ENCODE measurements around the gene MYL6. TPM values are rescaled to one million over a fixed set of nuclear protein-coding genes. Genes with fewer than 3 reads are reported as not detected.

The MYL6 gene
- total and polyA plus RNA-seq, 9 of the 15 experiments (the other 6 are each of a cell fraction or from before 2014, with no cell fraction given): 557 to 1,664 (median 958) TPM

DNA sequence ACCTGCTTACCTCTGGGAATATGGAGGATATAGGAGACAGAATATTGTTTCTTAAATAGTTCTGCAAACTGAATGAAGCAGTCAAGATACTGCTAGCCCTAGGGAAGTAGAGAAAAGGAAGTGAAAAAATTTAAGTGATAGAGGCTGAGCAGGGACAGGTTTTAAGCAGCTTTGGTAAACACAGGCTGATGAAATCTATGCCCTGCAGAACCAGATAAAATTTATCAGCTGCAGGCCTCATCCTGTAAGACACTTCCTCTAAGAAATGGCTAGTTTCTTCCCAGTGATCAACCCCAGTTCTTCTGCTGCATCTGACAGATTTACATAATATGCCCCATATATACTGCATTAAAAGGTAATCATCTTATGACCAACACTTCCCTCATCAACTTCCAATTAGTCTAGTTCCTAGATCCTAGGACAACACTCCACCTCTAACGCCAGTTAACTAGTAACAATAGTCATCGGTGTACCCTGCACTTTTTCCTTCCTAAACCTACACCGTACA lies 31.4 kb upstream of the MYL6 start (continued):
- TF ChIP-seq, protein P1, sequence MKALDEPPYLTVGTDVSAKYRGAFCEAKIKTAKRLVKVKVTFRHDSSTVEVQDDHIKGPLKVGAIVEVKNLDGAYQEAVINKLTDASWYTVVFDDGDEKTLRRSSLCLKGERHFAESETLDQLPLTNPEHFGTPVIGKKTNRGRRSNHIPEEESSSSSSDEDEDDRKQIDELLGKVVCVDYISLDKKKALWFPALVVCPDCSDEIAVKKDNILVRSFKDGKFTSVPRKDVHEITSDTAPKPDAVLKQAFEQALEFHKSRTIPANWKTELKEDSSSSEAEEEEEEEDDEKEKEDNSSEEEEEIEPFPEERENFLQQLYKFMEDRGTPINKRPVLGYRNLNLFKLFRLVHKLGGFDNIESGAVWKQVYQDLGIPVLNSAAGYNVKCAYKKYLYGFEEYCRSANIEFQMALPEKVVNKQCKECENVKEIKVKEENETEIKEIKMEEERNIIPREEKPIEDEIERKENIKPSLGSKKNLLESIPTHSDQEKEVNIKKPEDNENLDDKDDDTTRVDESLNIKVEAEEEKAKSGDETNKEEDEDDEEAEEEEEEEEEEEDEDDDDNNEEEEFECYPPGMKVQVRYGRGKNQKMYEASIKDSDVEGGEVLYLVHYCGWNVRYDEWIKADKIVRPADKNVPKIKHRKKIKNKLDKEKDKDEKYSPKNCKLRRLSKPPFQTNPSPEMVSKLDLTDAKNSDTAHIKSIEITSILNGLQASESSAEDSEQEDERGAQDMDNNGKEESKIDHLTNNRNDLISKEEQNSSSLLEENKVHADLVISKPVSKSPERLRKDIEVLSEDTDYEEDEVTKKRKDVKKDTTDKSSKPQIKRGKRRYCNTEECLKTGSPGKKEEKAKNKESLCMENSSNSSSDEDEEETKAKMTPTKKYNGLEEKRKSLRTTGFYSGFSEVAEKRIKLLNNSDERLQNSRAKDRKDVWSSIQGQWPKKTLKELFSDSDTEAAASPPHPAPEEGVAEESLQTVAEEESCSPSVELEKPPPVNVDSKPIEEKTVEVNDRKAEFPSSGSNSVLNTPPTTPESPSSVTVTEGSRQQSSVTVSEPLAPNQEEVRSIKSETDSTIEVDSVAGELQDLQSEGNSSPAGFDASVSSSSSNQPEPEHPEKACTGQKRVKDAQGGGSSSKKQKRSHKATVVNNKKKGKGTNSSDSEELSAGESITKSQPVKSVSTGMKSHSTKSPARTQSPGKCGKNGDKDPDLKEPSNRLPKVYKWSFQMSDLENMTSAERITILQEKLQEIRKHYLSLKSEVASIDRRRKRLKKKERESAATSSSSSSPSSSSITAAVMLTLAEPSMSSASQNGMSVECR (CRISPR knock-in tag; IDR thresholded peaks at IDR 0.05): 0 out of 2 replicates have a peak, but pooled peaks have one; percentile 47
- TF ChIP-seq LARP7 (IDR thresholded peaks at IDR 0.05) (no peak; the same call in 1 of the 2 replicates), ZFX (CRISPR knock-in tag; IDR thresholded peaks at IDR 0.05) (0 out of 2 replicates have a peak, but pooled peaks have one; percentile 12), PHB2 (IDR thresholded peaks at IDR 0.05; ENCODE audit: low read depth) (peak; percentile 9; the same call in 1 of the 2 replicates)
- TF ChIP-seq, protein P2, sequence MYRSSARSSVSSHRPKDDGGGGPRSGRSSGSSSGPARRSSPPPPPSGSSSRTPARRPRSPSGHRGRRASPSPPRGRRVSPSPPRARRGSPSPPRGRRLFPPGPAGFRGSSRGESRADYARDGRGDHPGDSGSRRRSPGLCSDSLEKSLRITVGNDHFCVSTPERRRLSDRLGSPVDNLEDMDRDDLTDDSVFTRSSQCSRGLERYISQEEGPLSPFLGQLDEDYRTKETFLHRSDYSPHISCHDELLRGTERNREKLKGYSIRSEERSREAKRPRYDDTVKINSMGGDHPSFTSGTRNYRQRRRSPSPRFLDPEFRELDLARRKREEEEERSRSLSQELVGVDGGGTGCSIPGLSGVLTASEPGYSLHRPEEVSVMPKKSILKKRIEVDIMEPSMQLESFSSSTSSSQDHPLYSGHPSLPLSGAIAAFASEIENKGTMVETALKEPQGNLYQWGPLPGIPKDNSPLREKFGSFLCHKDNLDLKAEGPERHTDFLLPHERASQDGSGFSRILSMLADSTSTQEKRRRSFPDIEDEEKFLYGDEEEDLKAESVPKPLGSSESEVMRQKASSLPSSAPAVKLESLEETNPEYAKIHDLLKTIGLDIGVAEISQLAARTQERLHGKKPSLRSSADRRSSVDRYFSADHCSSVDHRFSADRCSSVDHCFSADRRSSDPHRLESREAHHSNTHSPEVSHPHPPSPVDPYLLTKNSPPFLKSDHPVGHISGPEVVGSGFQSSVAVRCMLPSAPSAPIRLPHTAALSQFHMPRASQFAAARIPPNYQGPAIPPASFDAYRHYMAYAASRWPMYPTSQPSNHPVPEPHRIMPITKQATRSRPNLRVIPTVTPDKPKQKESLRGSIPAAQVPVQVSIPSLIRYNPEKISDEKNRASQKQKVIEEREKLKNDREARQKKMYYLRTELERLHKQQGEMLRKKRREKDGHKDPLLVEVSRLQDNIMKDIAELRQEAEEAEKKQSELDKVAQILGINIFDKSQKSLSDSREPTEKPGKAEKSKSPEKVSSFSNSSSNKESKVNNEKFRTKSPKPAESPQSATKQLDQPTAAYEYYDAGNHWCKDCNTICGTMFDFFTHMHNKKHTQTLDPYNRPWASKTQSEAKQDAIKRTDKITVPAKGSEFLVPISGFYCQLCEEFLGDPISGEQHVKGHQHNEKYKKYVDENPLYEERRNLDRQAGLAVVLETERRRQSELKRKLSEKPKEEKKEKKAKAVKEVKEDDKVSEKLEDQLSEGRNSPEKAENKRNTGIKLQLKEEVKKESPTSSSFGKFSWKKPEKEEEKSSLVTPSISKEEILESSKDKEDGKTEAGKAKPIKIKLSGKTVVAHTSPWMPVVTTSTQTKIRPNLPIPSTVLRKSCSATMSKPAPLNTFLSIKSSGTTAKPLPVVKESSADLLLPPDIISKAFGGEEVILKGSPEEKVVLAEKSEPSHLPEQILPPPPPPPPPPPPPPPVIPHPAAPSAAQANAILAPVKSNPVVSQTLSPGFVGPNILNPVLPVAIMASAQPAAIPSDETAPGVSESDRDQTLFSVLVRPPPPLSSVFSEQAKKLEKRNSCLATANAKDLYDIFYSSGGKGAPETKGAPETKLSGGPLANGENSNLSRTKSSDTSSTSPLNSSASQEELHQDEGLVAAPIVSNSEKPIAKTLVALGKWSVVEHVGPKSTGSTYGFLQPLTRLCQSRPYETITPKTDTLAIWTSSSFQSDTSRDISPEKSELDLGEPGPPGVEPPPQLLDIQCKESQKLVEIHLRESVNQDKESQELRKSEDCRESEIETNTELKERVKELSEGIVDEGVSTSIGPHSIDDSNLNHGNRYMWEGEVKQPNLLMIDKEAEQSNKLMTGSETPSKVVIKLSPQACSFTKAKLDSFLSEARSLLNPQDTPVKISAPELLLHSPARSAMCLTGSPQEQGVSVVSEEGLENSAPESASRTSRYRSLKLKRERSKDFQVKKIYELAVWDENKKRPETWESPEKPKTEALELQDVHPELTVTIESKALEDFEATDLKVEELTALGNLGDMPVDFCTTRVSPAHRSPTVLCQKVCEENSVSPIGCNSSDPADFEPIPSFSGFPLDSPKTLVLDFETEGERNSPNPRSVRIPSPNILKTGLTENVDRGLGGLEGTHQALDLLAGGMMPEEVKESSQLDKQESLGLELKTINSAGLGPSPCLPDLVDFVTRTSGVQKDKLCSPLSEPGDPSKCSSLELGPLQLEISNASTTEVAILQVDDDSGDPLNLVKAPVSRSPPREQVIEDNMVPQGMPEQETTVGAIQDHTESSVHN (IDR thresholded peaks at IDR 0.05; ENCODE audit: borderline replicate concordance in 1 of 2, low read depth in 1 of 2): 0 out of 4 replicates have a peak, but pooled peaks of 1 of the 2 experiments have one; percentile 59

All from K562 (cell line).